Activated CD4-positive, alpha-beta T cell treated with anti-CD3 and anti-CD28 coated beads, Interleukin-2, Interleukin-4, amounts not matched to agents 100 ng/mL and 50 ng/mL, durations not matched to agents 16 hours and 8 hours (primary cell): ENCODE data around the gene RHOB.
"Not testable (repeated sequence)": the region's sequence is repeated elsewhere in the genome, so short reads cannot be mapped to it uniquely, and the experiment has no call there.

Source experiments
- DNase-seq: peaks from one replicate; pipeline ENCODE4 v3.0.0-alpha.2; 2020; ENCODE audit warnings: low spot score

The RHOB gene

DNA sequence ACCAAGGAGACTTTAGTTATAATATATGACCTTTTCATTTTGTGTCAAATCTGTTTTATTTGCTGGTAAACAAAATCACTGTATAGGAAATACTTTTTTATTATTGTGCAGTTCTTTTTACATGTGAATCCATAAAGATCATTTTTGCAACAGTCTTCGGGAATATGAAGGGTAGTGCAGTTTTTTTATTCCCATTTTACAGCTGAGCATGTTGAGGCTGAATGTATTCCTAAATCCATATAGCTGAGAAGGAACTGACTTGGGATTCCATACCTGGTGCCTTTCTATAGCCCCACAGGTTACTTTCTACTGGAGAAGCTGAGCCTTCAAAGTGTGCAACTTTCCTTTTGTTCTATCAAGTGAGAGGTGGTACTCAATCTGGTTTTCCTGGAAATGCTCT is 29.6 kb downstream of the RHOB start:
- DNase-seq: no peak

- DNase-seq: no peak
Measured at GRCh38 chr2:20476950-20477349, 30.1 kb downstream of the RHOB start.

DNA sequence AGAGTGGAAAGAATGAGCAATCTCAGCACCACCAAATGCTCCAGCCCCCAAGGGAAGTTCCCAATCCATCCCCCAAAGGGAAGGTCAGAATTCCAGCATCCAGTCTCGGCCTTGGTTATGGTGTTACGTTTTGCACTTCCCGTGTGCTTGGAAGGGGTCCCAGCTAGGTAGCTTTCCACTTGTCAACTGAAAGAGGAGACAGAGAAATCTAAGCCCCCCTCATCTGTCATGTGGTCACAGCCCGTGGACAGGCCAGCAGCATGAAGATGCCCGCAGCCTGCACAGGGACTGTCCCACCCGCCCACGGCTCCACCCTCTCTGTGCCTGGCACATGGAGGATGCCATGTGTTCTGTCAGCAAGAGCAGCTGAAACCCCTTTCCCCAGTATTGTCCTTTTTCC is 32.1 kb downstream of the RHOB start:
- no peak for DNase-seq

GRCh38 chr2:20479835-20480234 is 33.0 kb downstream of the RHOB start:
- DNase-seq: no peak

- no peak for DNase-seq
Measured at GRCh38 chr2:20480913-20481312, 34.0 kb downstream of the RHOB start.

GRCh38 chr2:20481798-20482405 is 35.0 kb downstream of the RHOB start:
- DNase-seq: no peak

DNA sequence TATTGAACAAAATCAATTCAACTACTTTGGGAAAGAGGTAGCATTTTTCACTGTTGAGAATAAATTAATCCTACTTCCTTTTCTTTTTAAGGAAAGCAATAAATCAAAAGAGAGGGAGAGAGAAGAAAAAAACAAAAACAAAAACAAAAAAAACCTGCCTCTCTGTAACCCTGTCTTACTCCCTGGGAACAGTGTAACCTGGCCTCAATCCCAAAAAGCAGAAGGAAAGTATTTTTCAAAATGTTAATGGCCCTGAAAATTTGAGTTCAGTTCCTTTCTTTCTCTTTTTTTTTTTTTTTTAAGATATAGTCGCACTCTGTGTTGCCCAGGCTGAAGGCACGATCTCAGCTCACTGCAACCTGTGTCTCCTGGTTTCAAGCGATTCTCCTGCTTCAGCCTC is 35.9 kb downstream of the RHOB start:
- DNase-seq: no peak

GRCh38 chr2:20483194-20483895 is 36.5 kb downstream of the RHOB start:
- no peak for DNase-seq

GRCh38 chr2:20484034-20484617 is 37.3 kb downstream of the RHOB start:
- no peak for DNase-seq

GRCh38 chr2:20484810-20485611 is 38.1 kb downstream of the RHOB start:
- DNase-seq: no peak

GRCh38 chr2:20485612-20486388 is 38.9 kb downstream of the RHOB start:
- DNase-seq: no peak

- no peak for DNase-seq
Measured at GRCh38 chr2:20486571-20486970, 39.7 kb downstream of the RHOB start.

DNA sequence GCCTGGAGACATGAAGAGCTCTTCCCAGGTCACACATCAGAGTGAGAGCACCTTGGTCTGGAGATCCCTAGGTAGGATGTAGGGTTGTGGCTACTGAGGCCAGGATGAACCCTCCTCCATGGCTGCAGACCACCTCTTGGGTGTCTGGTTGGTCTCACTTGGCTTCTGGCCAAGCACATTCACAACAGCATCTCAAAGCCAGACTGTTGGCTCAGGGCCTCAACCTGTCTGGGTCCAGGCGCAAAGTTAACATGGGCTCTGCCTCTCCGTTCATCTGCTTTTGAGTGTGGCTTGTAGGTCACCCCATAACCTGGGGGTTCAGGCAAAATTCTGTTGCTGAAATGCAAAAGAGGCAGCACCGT is 40.1 kb downstream of the RHOB start:
- DNase-seq: no peak

GRCh38 chr2:20487392-20488174 is 40.7 kb downstream of the RHOB start:
- no peak for DNase-seq

DNA sequence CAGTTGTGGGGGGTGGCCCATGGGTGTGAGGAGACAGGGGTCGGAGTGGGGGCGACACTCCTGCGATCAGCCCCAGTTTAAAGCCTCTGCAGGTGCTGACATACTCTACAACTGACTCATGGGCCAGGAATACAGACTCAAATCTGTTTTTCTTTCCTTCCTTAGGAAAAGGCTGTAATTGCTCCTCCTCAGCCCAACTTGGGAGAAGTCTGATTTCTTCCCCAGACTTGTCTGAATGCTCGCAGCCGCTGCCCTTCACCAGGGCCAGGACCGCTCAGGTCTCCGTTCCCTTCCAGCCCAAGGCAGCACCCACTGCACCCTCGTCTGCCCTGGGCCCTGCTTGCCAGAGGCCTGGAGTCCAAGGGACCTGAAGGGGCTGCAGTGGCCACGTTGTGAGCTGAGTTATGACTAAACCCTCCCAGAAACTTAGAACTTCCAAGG is 41.3 kb downstream of the RHOB start:
- DNase-seq: no peak

- no peak for DNase-seq
Measured at GRCh38 chr2:20488782-20489181, 41.9 kb downstream of the RHOB start.

DNA sequence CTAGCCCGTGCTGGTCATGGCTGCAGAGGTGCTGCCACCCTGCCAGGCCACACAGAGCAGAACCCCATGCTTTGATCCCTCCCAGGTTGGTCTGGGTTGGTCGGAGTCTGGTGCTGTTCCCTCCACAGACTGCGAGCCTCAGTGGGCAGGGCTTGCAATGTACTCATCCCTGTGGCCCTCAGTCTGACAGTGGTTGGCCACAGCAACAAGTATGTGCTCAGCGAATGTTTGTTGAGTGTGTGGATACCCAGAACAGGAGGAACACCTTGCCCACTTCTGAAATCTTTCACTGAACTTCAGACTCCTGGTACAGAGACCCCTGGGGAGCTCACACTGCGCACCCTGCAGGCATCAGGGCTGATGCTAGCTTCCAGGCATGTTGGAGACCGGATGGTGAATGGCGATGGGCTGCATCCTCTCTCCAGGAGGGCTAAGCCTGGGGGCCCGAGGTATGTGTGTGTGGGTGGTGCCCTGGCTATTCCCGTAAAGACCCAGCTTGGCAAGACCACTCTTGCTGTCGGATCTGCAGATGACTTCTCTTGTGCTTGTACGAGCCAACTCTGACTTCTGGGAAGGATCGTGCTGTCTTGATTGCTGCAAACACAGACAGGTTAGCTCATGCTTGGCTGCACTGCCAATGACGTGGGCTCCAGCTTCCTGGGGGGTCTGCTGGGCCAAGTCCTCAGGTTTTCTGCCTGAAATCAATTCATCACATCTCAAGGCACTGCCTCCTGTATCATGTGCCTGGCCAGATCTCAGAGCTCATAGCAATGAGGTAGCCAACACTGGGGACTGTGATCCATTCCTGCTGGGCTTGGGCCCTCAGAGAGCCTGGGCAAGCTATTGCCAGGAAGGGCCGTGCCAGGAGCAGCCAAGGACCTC is 43.7 kb downstream of the RHOB start:
- no peak for DNase-seq

DNA sequence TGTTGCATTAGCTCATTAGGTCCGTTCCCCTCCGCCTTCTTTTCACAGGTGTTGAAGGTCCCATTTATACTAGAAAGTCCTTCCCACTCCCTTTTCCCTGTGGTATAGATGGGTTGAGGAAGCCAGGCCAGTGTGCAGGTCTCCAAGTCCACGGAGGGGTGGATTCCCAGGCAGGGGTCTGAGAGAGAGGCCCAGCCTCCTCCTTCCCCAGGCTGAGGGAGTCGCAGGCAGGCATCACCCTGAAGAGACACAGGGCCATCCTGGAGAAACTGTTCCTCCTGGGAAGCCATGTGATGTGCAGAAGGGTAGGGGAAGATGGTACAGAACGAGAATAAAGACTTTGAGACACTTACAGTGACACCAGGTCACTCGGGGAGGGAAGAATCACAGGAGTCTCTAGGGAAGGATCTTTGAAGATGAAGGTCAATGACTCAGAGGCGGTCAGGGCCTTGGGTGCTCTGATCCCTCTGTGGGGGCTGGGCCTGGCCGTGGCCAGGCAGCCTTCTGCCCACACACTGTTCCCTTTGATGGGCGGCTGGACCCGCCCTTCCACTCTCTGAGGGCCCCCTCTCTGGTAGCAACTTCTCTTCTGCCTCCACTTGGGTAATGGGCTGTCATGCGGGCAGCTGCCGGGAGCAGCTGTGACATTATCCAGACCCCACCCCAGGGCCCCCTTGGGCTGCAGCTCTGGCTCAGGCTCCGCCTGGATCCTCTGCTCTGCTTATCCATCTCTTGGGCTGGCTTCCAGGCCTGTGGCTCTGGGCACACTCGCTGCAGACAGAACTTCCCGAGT is 45.1 kb downstream of the RHOB start:
- DNase-seq: no peak

DNA sequence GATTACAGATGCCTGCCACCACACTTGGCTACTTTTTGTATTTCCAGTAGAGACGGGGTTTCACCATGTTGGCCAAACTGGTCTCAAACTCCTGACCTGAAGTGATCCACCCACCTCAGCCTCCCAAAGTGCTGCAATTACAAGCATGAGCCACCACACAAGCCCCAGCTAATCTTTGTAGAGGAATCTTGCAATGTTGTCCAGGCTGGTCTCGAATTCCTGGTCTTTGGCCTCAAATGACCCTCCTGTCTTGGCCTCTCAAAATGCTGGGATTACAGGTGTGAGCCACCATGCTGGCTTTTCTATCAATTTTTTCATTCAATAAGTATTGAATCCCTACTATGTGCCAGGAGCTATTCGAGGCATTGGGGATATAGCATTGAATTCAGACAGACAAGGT is 46.2 kb downstream of the RHOB start:
- not testable (repeated sequence) for DNase-seq
